Endothelial cell of umbilical vein (primary cell): Measurements from ENCODE around the gene PDLIM5. TPM values are rescaled to one million over a fixed set of nuclear protein-coding genes. Genes with fewer than 3 reads are reported as not detected.

Source experiments
- BruUV-seq: library from RNA; stranded (reverse); fragments of 400-500 nt; replicated peaks from 2 replicates; lab custom pipeline; 2021; lab: Mats Ljungman, UMichigan
- CTCF ChIA-PET: fragments of 300-600, 350-600 bp; sonication (Branson Sonifier 250); formaldehyde crosslinking; loops from one replicate; lab custom pipeline; 2021; ENCODE audit warnings: antibody characterized with exemption, inconsistent platforms; lab: Charles Lee
- POLR2A ChIA-PET: fragments of 300-600, 350-600 bp; sonication (Branson Sonifier 250); formaldehyde crosslinking; loops from one replicate; lab custom pipeline; 2021; ENCODE audit warnings: antibody characterized with exemption, inconsistent platforms; lab: Charles Lee
- DNase-seq: peaks from one replicate; pipeline ENCODE4 v3.0.0-alpha.2; 2011; ENCODE audit warnings: low read depth, low spot score
- FAIRE-seq: peaks from 2 replicates; lab custom pipeline; 2011; peaks lifted over from hg19 to GRCh38; lab: Jason Lieb, UNC
- H2AFZ ChIP-seq: 2 replicates; pipeline ENCODE4 v1.6.0; 2012; ENCODE audit warnings: low read depth, low read length, control low read depth, inconsistent platforms
- H3K27ac ChIP-seq: 2 replicates; pipeline ENCODE4 v1.5.1; 2011; ENCODE audit warnings: low read depth, mild to moderate bottlenecking, control low read depth, low read length, moderate library complexity; ENCODE audit not compliant: insufficient read depth
- H3K27me3 ChIP-seq, 2 experiments: 2 replicates each; pipeline versions ENCODE4 v1.6.0 to v1.6.1; 2011; ENCODE audit warnings: low read length in 2 of 2, mixed read lengths in 1 of 2; ENCODE audit not compliant: control insufficient read depth in 2 of 2, insufficient read depth in 2 of 2
- H3K36me3 ChIP-seq, 2 experiments: 2 replicates in 1 of 2; 3 replicates in 1 of 2; pipeline ENCODE4 v1.5.1; 2011; ENCODE audit warnings: low read length in 2 of 2, mild to moderate bottlenecking in 1 of 2, moderate library complexity in 1 of 2; ENCODE audit not compliant: control insufficient read depth in 2 of 2, insufficient read depth in 2 of 2; ENCODE audit errors: extremely low read depth in 1 of 2
- H3K4me1 ChIP-seq: 3 replicates; pipeline ENCODE4 v1.5.1; 2011; ENCODE audit warnings: mild to moderate bottlenecking, low read length; ENCODE audit not compliant: control insufficient read depth, insufficient read depth; ENCODE audit errors: extremely low read depth
- H3K4me2 ChIP-seq: 2 replicates; pipeline ENCODE4 v1.6.1; 2011; ENCODE audit warnings: low read length, control low read depth, mixed read lengths; ENCODE audit not compliant: insufficient read depth
- H3K4me3 ChIP-seq, 3 experiments: fragments of 200-600 bp in 1 of 3; sonication (generic), shearing (Covaris generic) in 1 of 3; replicated peaks in 1 of 3; 2 replicates each; pipeline ENCODE4 v1.5.1; 2011 to 2016; ENCODE audit warnings: control low read depth in 3 of 3, low read length in 3 of 3, mild to moderate bottlenecking in 2 of 3, inconsistent platforms in 1 of 3, low read depth in 1 of 3, moderate library complexity in 1 of 3; ENCODE audit not compliant: insufficient read depth in 1 of 3
- H3K79me2 ChIP-seq: 2 replicates; pipeline ENCODE4 v1.6.0; 2012; ENCODE audit warnings: low read length, inconsistent platforms; ENCODE audit not compliant: control insufficient read depth, insufficient read depth
- H3K9ac ChIP-seq: replicated peaks from 2 replicates; pipeline ENCODE3; 2011; ENCODE audit warnings: low read length, control low read depth; ENCODE audit not compliant: insufficient read depth; ENCODE audit errors: extremely low read depth
- H3K9me1 ChIP-seq: replicated peaks from 3 replicates; pipeline ENCODE4 v1.6.0; 2011; ENCODE audit warnings: mild to moderate bottlenecking, low read length; ENCODE audit not compliant: control insufficient read depth, insufficient read depth; ENCODE audit errors: extremely low read depth
- H3K9me3 ChIP-seq: replicated peaks from 2 replicates; pipeline ENCODE4 v1.5.1; 2012; ENCODE audit warnings: low read length, inconsistent platforms; ENCODE audit not compliant: control insufficient read depth, insufficient read depth
- H4K20me1 ChIP-seq: replicated peaks from 2 replicates; pipeline ENCODE3; 2011; ENCODE audit warnings: mild to moderate bottlenecking, low read length; ENCODE audit not compliant: control insufficient read depth, insufficient read depth; ENCODE audit errors: extremely low read depth
- CTCF ChIP-seq, 2 donors: IDR thresholded peaks; 1 replicate in 1 of 2; 2 replicates in 1 of 2; pipeline ENCODE4 v1.5.1; 2011; ENCODE audit warnings: low read length in 2 of 2, mild to moderate bottlenecking in 2 of 2, moderate library complexity in 2 of 2, control low read depth in 1 of 2, inconsistent platforms in 1 of 2, low read depth in 1 of 2; ENCODE audit not compliant: insufficient read depth in 1 of 2; ENCODE audit errors: extremely low read depth in 1 of 2
- EZH2 ChIP-seq: IDR thresholded peaks from 2 replicates; pipeline ENCODE4 v1.6.1; 2012; ENCODE audit warnings: borderline replicate concordance, low read depth, mild to moderate bottlenecking, moderate library complexity, low read length, inconsistent platforms; ENCODE audit not compliant: severe bottlenecking
- FOS ChIP-seq: IDR thresholded peaks from 2 replicates; pipeline ENCODE4 v1.6.1; 2011; ENCODE audit warnings: mild to moderate bottlenecking, low read length, moderate library complexity, borderline replicate concordance; ENCODE audit not compliant: insufficient read depth
- GATA2 ChIP-seq: IDR thresholded peaks from 2 replicates; pipeline ENCODE4 v1.7.0; 2011; ENCODE audit warnings: low read depth, mild to moderate bottlenecking, moderate library complexity, mixed read lengths, low read length; ENCODE audit not compliant: insufficient read length, insufficient read depth
- JUN ChIP-seq: IDR thresholded peaks from 2 replicates; pipeline ENCODE4 v1.6.1; 2011; ENCODE audit warnings: borderline replicate concordance, low read depth; ENCODE audit not compliant: insufficient read length, insufficient read depth
- MAX ChIP-seq: IDR thresholded peaks from 2 replicates; pipeline ENCODE4 v1.6.1; 2011; ENCODE audit not compliant: insufficient read depth, insufficient read length
- MYC ChIP-seq: IDR thresholded peaks from one replicate; pipeline ENCODE4 v1.6.1; 2011; ENCODE audit warnings: mild to moderate bottlenecking, low read depth, low read length
- POLR2A ChIP-seq: IDR thresholded peaks from 2 replicates; pipeline ENCODE4 v1.6.1; 2012; ENCODE audit warnings: low read depth, mild to moderate bottlenecking, control low read depth, low read length
- POLR2AphosphoS5 ChIP-seq: IDR thresholded peaks from 2 replicates; pipeline ENCODE4 v1.6.1; 2012; ENCODE audit warnings: low read depth, mild to moderate bottlenecking, control low read depth, low read length, moderate library complexity; ENCODE audit not compliant: insufficient read depth
- dilution Hi-C: fragments of 300-500 bp; cut with MboI; formaldehyde crosslinking; loops from one replicate; pipeline ENCODE4 v1.15.0; 2019; ENCODE audit warnings: low sequenced_read_pairs; ENCODE audit not compliant: extremely low pct_ligation_motif_present
- intact Hi-C: fragments of 100-400 bp; cut with micrococcal nuclease; formaldehyde crosslinking; loops from one replicate; pipeline ENCODE4 v1.10.0; 2022
- polyA plus RNA-seq, 4 experiments: library from polyadenylated mRNA; depleted of rRNA in 3 of 4; stranded (reverse) in 3 of 4; unstranded in 1 of 4; fragments of >200 nt; gene quantifications; 2 replicates each; pipeline versions ENCODE4 v1.2.1 to v1.2.3, GENCODE V29; 2011 to 2012; ENCODE audit warnings: missing spikeins in 1 of 4
- total RNA-seq: library from RNA; stranded (reverse); gene quantifications from 2 replicates; pipeline ENCODE4 v1.2.3, GENCODE V29; 2021

PDLIM5 gene
- total and polyA plus RNA-seq, 2 donors (not counting 3 experiments of a cell fraction or from before 2014, with no cell fraction given) = 243 to 310 TPM

DNA sequence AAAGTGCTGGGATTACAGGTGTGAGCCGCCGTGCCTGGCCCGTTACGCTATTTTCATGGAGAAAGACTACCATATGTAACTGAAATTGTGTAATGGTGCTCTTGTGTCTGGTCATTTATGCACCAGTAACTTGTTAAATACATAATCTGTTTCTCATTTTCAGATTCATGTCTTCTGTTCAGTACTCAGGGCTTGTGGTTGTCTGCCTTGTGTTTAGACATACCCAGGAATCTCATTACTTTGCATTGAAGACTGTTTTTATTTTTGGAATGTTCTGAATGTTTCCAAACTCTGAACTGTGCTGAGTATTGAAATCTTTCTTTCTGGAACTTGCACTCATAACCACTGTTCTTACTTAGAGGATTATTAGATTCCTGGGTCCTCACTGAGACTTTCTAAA lies 52.8 kb downstream of the PDLIM5 start:
- BruUV-seq = no TSS peak
- Histone ChIP-seq H3K4me2 (no peak overlapping the region), H3K4me3 (no peak overlapping the region), H4K20me1 (peaks cover 2% of the 10 kb centered on the region), H3K9ac (no peak overlapping the region), H3K27me3 (no peaks in the 10 kb centered on the region), H3K36me3 (peaks cover 0 to 2% of the 10 kb centered on the region in 2 experiments), H3K27ac (no peak overlapping the region), H3K9me3 (no peaks in the 10 kb centered on the region), H3K4me1 (peaks cover 21% of the 10 kb centered on the region), H3K9me1 (peaks cover under 1% of the 10 kb centered on the region), H2AFZ (no peak overlapping the region), H3K79me2 (peaks cover 90% of the 10 kb centered on the region)
- TF ChIP-seq JUN (no peak), GATA2 (no peak), CTCF (IDR thresholded peaks at IDR 0.05; ENCODE audit: extremely low read depth in 1 of 2, insufficient read depth in 1 of 2, low read depth in 1 of 2, low read length in 2 of 2) (no peak), MYC (no peak), EZH2 (no peak), FOS (no peak), POLR2A (no peak), MAX (no peak), POLR2AphosphoS5 (no peak)
- DNase-seq (no peak), FAIRE-seq (no peak)
- dilution Hi-C loops = no loop called here
- intact Hi-C loops = no loop called here
- ChIA-PET CTCF (no interaction called here), POLR2A (no interaction called here)
